HUES48 (cell line): Measurements from ENCODE around the gene OARD1.
A peak's percentile ranks its signal among the peaks of the same experiment; 100 is the strongest.
"Not testable (repeated sequence)": the region's sequence is repeated elsewhere in the genome, so short reads cannot be mapped to it uniquely, and the experiment has no call there.

Experiments used
- H3K27ac ChIP-seq: one replicate; pipeline ENCODE4 v1.7.0; 2013; ENCODE audit warnings: low read depth, low read length, inconsistent platforms
- H3K27me3 ChIP-seq: 2 replicates; pipeline ENCODE4 v1.6.1; 2013; ENCODE audit warnings: mild to moderate bottlenecking, low read length; ENCODE audit not compliant: control insufficient read depth, insufficient read depth
- H3K36me3 ChIP-seq: 2 replicates; pipeline ENCODE4 v1.6.1; 2013; ENCODE audit warnings: low read length; ENCODE audit not compliant: control insufficient read depth, insufficient read depth
- H3K4me1 ChIP-seq: 2 replicates; pipeline ENCODE4 v1.6.1; 2013; ENCODE audit warnings: mild to moderate bottlenecking, low read length; ENCODE audit not compliant: control insufficient read depth, insufficient read depth
- H3K4me3 ChIP-seq: 2 replicates; pipeline ENCODE4 v1.5.1; 2013; ENCODE audit warnings: mild to moderate bottlenecking, low read depth, low read length
- H3K9ac ChIP-seq: 2 replicates; pipeline ENCODE4 v1.6.1; 2013; ENCODE audit warnings: mild to moderate bottlenecking, low read depth, low read length, moderate library complexity
- H3K9me3 ChIP-seq: 2 replicates; pipeline ENCODE4 v1.6.1; 2013; ENCODE audit warnings: low read length; ENCODE audit not compliant: control insufficient read depth, insufficient read depth

Gene OARD1

DNA sequence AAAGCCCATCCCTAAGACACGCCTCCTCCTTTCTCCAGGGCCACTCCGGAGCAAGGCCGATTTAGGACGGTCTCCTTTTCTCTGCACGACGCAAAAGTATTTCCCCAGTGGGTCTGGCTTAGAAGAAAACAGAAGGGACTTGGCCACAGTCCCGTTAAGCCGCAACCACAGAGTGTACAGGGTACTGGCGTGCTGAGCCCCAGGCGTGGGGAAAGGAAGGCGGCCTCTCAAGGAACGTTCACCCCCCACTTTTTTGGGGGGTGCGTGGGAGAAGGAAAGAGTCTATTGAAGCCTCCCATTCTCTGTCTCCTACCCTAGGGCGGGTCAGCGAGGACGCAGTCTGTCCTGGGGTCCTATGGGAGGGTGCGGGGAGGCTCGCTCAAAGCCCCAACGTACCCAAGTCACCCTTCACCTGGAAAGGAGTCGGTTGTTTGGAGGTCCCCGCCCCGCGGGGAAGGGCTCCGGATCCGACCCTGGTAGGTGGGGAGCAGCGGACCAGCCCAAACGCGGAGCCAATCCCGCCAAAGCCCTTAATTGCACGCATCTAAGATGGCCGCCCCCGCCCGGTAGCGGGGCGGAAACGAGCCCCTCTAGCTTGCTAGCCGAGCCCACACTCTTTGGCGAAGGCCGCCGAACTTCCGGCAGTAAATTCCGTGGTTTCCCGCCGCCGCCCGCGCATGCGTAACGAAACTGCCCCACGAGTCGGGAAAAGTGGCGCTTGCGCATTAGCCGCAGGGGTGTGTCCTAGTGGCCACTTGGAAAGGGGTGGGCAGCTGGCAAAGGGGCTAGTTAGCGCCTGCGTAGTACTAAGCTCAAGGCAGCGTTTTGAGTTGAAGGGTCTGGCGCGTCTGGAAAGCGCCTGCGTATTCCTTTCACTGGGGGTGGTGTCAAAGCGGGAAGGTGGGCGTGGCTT, at the start of gene OARD1:
Gene OARD1 (minus strand): TSS at position 434 of the 913 bp plus-strand sequence. CDS start 722 bp downstream, outside the sequence.
- Histone ChIP-seq H3K4me1 (peaks cover 31% of the 10 kb centered on the region), H3K27me3 (no peaks in the 10 kb centered on the region), H3K9me3 (no peaks in the 10 kb centered on the region), H3K36me3 (peaks cover 36% of the 10 kb centered on the region), H3K27ac (peak within 1 kb of the TSS; percentile 99), H3K4me3 (peak within 1 kb of the TSS; percentile 86), H3K9ac (peak within 1 kb of the TSS; percentile 92)

GRCh38 chr6:41120058-41120457, 47.9 kb upstream of the OARD1 start:
- Histone ChIP-seq H3K36me3 (no peaks in the 10 kb centered on the region), H3K9ac (no peak overlapping the region), H3K4me1 (no peaks in the 10 kb centered on the region), H3K4me3 (no peak overlapping the region), H3K27me3 (no peaks in the 10 kb centered on the region), H3K27ac (no peak overlapping the region), H3K9me3 (no peaks in the 10 kb centered on the region)

- Histone ChIP-seq H3K4me3 (no peak overlapping the region), H3K36me3 (no peaks in the 10 kb centered on the region), H3K27ac (no peak overlapping the region), H3K9ac (no peak overlapping the region), H3K9me3 (no peaks in the 10 kb centered on the region), H3K4me1 (no peaks in the 10 kb centered on the region), H3K27me3 (no peaks in the 10 kb centered on the region)
Measured at GRCh38 chr6:41119508-41119907, 47.4 kb upstream of the OARD1 start.

GRCh38 chr6:41115027-41115426, 42.9 kb upstream of the OARD1 start:
- not testable (repeated sequence) for H3K27me3 ChIP-seq, H3K4me3 ChIP-seq, H3K4me1 ChIP-seq, H3K27ac ChIP-seq, H3K9me3 ChIP-seq, H3K9ac ChIP-seq, H3K36me3 ChIP-seq

- Histone ChIP-seq H3K9me3 (no peaks in the 10 kb centered on the region), H3K27ac (no peak overlapping the region), H3K4me3 (no peak overlapping the region), H3K9ac (no peak overlapping the region), H3K27me3 (no peaks in the 10 kb centered on the region), H3K36me3 (no peaks in the 10 kb centered on the region), H3K4me1 (no peaks in the 10 kb centered on the region)
Measured at GRCh38 chr6:41111017-41111416, 38.9 kb upstream of the OARD1 start.

DNA sequence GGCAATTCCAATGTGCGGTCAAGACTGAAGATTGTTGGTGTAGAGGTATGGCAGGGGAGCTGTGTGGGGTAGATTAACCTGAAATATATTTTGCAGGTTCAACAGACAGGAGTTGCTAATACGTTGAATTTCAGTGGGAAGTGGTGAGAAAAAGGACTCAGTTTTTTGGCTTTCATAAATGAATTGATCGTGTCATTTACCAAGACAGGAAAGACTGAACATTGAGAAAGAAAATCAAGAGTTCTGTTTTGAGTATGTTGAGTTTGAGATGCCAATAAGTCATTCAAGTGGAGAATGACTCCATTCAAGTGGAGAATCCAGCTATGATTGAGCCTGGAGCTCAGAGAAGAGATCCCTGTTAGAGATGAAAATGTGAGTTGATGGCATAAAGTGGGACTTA, 31.7 kb upstream of the OARD1 start:
- H3K27me3 ChIP-seq: no peaks in the 10 kb centered on the region
- H3K4me3 ChIP-seq: no peak overlapping the region
- H3K4me1 ChIP-seq: no peaks in the 10 kb centered on the region
- no peak overlapping the region for H3K27ac ChIP-seq
- no peak overlapping the region for H3K9ac ChIP-seq
- peaks cover 23% of the 10 kb centered on the region for H3K36me3 ChIP-seq
- H3K9me3 ChIP-seq: no peaks in the 10 kb centered on the region

- Histone ChIP-seq H3K27ac (no peak overlapping the region), H3K9me3 (no peaks in the 10 kb centered on the region), H3K36me3 (peaks cover 53% of the 10 kb centered on the region), H3K4me3 (no peak overlapping the region), H3K9ac (no peak overlapping the region), H3K4me1 (no peaks in the 10 kb centered on the region), H3K27me3 (no peaks in the 10 kb centered on the region)
Measured at GRCh38 chr6:41100871-41101287, 28.7 kb upstream of the OARD1 start.

DNA sequence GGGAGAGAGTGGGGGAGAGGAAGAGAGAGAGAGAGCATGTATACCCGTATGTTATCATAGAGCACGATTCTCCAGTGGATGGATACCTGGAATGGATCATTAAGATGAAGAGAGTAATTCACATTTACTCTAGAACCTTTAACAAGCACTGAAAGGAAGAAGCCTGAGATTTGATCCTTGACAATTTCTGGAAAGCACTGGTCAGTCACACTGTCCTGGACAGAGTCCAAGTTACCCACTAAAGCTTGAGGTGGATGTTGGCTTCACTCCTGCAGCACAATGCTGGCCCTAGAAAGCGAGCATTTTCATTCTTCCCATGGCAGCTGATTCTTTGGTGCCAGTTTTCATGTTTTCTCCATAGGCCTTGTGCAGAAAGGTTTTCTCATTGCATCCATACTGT, 26.2 kb upstream of the OARD1 start:
- peaks cover 78% of the 10 kb centered on the region for H3K36me3 ChIP-seq
- no peaks in the 10 kb centered on the region for H3K4me1 ChIP-seq
- no peaks in the 10 kb centered on the region for H3K27me3 ChIP-seq
- H3K27ac ChIP-seq: no peak overlapping the region
- H3K4me3 ChIP-seq: no peak overlapping the region
- no peak overlapping the region for H3K9ac ChIP-seq
- no peaks in the 10 kb centered on the region for H3K9me3 ChIP-seq

DNA sequence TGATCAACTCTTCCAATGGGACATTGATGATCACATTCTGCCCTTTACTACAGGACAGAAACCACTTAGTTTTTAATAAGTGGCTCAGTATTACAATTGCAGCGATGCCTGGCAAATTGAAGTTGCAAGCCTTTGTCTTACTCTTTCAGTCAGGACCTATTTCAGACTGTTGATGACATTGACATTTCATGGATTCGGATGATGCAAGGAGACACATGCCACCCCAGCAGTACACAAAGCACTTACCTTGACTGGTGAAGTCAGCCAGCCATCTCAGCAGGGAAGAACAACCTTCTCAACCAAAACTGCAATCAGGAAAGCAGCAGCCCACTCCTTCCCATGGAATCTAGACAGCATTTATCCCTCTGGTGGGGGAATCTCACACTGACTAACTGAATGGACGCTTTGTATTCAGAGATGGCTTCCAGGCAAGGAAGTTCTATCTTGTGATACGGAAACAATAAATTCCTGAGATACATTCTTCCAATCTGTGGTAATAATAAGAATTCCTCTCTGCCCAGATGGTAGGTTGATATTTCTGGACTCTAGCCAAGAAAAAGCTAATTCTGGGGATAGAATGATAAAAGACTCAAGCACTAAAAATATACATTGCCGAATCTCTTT, 25.4 kb upstream of the OARD1 start:
- Histone ChIP-seq H3K36me3 (peaks cover 86% of the 10 kb centered on the region), H3K4me1 (no peaks in the 10 kb centered on the region), H3K9ac (no peak overlapping the region), H3K4me3 (no peak overlapping the region), H3K27ac (no peak overlapping the region), H3K9me3 (no peaks in the 10 kb centered on the region), H3K27me3 (no peaks in the 10 kb centered on the region)

- Histone ChIP-seq H3K4me1 (no peaks in the 10 kb centered on the region), H3K36me3 (peaks cover 97% of the 10 kb centered on the region), H3K27ac (no peak overlapping the region), H3K9ac (no peak overlapping the region), H3K27me3 (no peaks in the 10 kb centered on the region), H3K4me3 (no peak overlapping the region), H3K9me3 (no peaks in the 10 kb centered on the region)
Measured at GRCh38 chr6:41093729-41094128, 21.6 kb upstream of the OARD1 start.

- Histone ChIP-seq H3K36me3 (peaks cover 94% of the 10 kb centered on the region), H3K27me3 (no peaks in the 10 kb centered on the region), H3K9ac (no peak overlapping the region), H3K4me3 (no peak overlapping the region), H3K9me3 (no peaks in the 10 kb centered on the region), H3K27ac (no peak overlapping the region), H3K4me1 (no peaks in the 10 kb centered on the region)
Measured at GRCh38 chr6:41092421-41093140, 20.4 kb upstream of the OARD1 start.
